ENCODE data around the gene MTMR11.

The MTMR11 gene

DNA sequence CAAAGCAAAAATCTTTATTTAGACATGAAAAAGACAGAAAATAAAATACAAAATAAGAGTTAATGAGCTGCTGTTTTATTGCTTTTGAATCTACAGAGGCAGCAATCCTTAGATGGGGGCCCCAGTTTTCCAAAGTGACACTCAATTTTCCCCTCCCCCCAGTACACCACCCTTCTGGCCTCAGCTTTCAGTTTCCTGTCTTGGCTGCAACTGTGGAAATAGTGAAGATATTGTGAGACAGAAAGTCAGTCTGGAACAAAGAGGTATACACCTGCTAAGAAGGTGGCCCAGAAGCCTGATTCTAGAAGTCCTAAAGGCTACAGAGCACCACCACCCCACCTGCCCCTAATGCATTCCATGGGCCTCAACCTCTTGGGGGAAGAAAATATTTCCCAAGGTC is 1.1 kb upstream of the MTMR11 start:
- TF ChIP-seq, protein P1, sequence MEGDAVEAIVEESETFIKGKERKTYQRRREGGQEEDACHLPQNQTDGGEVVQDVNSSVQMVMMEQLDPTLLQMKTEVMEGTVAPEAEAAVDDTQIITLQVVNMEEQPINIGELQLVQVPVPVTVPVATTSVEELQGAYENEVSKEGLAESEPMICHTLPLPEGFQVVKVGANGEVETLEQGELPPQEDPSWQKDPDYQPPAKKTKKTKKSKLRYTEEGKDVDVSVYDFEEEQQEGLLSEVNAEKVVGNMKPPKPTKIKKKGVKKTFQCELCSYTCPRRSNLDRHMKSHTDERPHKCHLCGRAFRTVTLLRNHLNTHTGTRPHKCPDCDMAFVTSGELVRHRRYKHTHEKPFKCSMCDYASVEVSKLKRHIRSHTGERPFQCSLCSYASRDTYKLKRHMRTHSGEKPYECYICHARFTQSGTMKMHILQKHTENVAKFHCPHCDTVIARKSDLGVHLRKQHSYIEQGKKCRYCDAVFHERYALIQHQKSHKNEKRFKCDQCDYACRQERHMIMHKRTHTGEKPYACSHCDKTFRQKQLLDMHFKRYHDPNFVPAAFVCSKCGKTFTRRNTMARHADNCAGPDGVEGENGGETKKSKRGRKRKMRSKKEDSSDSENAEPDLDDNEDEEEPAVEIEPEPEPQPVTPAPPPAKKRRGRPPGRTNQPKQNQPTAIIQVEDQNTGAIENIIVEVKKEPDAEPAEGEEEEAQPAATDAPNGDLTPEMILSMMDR (IDR thresholded peaks at IDR 0.05; ENCODE audit: low read depth, low read length) = no peak
- in situ Hi-C loops (cut with HindIII; ENCODE audit: low sequenced_read_pairs) = no loop called here
- no peak for DNase-seq (ENCODE audit: low read depth, low spot score)
- no peak overlapping the region for H3K4me3 ChIP-seq (ENCODE audit: low read depth, low read length)

DNA sequence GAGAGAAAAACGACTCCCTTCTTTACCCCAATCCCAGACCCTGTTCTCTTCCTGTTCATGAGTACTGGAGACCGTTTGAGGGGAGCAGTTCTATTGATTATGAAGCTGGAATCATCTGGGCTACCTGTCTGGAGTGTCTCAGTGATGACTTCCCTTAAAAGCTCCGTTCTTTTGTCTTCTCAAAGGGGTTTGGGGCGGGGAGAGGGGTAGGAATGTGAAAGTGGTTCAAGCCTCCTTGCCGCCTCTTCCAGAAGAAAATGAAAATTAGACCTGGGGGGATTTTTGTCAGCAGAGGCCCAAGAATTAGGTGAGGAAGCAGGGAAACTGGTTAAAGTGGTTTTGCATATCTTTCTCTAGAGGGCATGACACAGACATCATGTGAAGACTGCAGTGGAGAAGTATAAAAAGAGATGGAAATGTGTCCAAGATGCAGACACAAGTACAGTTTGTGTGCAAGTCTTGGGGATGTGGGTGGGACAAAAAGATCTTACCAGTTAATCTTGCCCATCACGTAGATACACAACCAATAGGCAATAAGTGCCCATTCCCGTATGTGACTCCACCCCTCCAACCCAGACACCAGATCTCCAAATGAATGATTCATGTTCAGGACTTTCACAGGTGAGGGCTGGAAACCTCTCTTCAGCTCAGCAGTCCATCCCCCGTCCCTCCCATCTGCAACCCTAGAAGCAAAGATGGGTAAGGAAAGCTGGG is 470 bp upstream of the MTMR11 start:
- DNase-seq (ENCODE audit: low read depth, low spot score) = peak; percentile 66
- TF ChIP-seq, protein P1 (IDR thresholded peaks at IDR 0.05; ENCODE audit: low read depth, low read length) = no peak
- H3K4me3 ChIP-seq (ENCODE audit: low read depth, low read length) = peak overlapping the region; percentile 77
- in situ Hi-C loops (cut with HindIII; ENCODE audit: low sequenced_read_pairs) = no loop called here

DNA sequence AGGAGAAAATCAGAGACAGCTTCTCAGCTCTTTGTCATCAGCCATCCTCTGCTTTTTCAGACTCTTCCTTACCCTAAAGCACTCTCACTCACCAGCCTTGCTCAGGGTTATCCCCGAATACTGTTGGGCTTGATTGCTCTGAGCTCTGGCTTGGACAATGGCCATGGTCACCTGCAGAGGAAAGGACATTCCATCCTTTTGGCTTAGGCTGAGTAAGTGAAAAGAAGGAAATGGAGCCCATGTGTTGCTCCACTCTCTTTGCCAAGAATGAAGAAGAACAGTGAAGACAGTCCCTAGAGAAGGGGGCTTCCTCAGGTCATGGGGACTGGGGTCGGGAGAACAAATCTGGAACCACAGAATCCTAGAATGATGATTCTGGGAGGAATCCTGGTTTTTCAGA is 2.3 kb downstream of the MTMR11 start:
- DNase-seq (ENCODE audit: low read depth, low spot score) = no peak
- in situ Hi-C loops (cut with HindIII; ENCODE audit: low sequenced_read_pairs) = no loop called here
- no peak overlapping the region for H3K4me3 ChIP-seq (ENCODE audit: low read depth, low read length)
- TF ChIP-seq, protein P1 (IDR thresholded peaks at IDR 0.05; ENCODE audit: low read depth, low read length) = no peak

DNA sequence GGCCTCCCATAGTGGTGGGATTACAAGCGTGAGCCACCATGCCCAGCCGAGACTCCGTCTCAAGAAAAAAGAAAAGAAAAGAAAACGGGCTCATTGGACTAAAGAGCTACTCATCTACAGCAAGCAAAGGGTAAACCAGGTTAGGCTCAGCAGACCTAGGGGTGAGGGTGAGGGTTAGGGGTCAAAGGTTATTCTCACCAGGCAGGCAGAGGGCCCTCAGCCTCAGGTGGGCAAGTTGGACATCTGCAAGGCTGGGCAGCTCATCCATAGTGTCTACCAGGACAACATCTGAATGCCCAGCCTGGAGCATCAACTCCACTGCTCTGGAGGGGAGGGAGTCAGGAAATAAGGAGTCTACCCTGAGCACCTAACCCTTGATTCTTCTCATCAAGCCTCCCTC is 3.5 kb downstream of the MTMR11 start:
- TF ChIP-seq, protein P1 (IDR thresholded peaks at IDR 0.05; ENCODE audit: low read depth, low read length) = no peak
- no peak overlapping the region for H3K4me3 ChIP-seq (ENCODE audit: low read depth, low read length)
- no peak for DNase-seq (ENCODE audit: low read depth, low spot score)
- in situ Hi-C loops (cut with HindIII; ENCODE audit: low sequenced_read_pairs) = no loop called here

DNA sequence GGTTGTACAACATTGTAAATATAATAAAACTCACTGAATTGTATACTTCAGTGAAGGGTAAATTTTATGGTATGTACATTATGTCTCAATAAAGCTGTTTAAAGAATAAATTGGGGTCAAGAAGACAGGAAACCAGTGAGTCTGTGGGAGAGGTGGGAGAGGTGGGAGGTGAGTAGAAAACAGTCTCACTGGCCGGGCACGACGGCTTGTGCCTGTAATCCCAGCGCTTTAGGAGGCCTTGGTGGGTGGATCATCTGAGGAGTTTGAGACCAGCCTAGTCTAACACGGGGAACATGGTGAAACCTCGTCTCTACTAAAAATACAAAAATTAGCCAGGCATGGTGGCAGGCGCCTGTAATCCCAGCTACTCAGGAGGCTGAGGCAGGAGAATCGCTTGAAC is 4.2 kb downstream of the MTMR11 start:
- in situ Hi-C loops (cut with HindIII; ENCODE audit: low sequenced_read_pairs) = no loop called here
- H3K4me3 ChIP-seq (ENCODE audit: low read depth, low read length) = no peak overlapping the region
- TF ChIP-seq, protein P1 (IDR thresholded peaks at IDR 0.05; ENCODE audit: low read depth, low read length) = no peak
- no peak for DNase-seq (ENCODE audit: low read depth, low spot score)

DNA sequence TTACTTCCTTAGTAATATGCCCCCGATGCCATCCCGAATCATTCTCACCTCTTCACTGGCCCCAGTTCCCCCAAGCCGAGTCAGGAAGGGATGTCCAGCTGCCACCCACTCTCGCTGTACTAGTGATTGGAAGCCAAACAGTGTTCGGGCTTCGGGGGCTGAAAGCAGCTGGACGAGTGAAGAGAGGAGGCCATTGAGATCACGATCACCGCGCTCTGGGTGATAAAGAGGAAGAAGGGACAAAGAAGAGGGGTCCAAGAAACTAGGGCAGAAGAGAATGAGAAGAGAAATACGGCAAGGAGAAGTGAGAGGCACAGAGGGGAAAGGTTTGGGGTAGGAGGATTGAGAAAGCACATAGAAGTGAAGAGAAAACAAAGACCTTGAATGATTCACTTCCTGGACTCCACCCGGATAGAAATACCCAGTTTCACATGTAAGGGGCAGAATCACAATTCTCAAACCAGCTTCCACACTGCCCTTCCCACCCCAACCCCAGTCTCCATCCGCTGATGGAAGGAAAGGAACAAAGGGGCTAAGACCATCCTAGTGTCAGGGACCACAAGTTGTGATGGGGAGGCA is 5.4 kb downstream of the MTMR11 start:
- H3K4me3 ChIP-seq (ENCODE audit: low read depth, low read length) = no peak overlapping the region
- TF ChIP-seq, protein P1 (IDR thresholded peaks at IDR 0.05; ENCODE audit: low read depth, low read length) = no peak
- in situ Hi-C loops (cut with HindIII; ENCODE audit: low sequenced_read_pairs) = no loop called here
- DNase-seq (ENCODE audit: low read depth, low spot score) = no peak
